ENCODE results near the gene JPH2.
"Not testable (repeated sequence)": the region's sequence is repeated elsewhere in the genome, so short reads cannot be mapped to it uniquely, and the experiment has no call there.

JPH2 gene

DNA sequence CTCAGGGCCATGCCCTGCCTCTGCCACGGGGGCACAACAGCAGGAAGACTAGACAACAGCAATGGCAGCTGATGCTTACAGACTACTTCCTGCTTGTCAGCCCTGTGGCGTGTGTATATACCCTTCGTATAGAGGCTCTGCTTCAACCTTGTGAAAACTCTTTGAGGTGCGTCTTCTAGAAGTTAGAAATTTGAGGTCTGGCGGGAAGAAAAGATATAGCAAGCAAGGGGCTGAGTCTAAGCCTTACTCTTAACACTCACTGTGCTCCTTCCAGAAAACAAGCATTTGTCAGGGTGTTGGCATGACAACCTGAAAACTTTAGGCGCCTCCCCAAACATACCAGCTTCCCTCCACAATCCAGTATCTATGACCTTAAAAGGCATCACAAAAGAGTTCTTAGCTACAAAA, 33.3 kb downstream of the JPH2 start:
- DNase-seq, result no peak

DNA sequence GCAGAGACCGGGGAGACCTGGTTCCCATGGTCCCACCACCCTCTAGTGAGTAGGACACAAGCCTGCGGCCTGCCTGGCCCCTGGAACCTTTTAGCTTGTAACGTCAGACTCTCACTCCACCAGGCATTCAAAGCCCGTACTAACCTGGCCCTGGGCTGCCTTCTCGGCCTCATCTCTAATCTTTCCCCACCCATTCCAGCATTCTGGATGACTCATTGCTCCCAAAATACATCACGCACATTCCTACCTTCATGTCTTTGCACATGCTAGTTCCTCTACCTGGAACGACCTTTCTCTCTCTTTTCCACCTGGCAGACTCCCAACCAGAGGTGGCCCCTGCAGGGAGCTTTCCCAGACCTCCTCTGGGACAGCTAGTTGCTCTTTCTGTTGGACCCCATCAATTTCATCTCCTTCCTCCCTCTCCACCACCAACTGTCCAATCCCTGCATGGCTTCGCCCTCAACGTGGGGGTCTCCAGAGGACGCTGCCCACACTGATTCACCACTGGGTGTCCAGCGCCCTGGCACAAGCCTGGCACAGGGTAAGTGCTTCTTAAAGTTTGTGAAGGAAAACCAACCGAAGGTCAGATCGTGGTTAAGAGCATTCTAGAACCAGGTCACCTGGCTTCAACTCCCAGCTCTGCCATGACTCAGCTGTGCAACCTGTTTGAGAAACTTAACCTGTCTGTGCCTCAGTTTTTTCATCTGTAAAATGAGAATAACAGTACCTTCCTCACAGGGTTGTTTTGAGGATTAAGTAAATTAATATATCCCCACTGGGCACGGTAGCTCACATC, 35.2 kb downstream of the JPH2 start:
- DNase-seq, result no peak

- DNase-seq, result no peak
Observed at GRCh38 chr20:44146272-44146671, 40.7 kb downstream of the JPH2 start.

GRCh38 chr20:44145131-44145775, 41.7 kb downstream of the JPH2 start:
- DNase-seq, result no peak

- no peak for DNase-seq
Observed at GRCh38 chr20:44143936-44144335, 43.1 kb downstream of the JPH2 start.

DNA sequence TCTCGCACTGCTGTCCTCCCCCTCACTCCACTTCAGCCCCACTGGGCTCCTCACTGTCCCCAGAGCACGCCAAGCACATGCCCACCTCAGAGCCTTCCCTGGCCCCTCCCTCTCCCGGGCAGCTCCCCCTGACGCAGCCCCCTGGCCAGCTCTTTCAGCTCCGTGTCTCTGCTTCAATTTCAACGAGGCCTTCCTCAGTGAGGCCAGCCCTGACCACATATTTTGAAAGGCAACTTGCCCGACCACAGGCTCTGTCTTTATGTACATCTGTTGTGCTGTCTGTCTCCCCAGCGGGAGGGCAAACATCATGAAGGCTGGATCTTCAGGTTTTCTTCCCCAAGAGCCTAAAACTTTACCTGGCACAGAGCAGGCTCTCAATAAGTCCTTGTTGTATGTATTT, 44.6 kb downstream of the JPH2 start:
- no peak for DNase-seq

DNA sequence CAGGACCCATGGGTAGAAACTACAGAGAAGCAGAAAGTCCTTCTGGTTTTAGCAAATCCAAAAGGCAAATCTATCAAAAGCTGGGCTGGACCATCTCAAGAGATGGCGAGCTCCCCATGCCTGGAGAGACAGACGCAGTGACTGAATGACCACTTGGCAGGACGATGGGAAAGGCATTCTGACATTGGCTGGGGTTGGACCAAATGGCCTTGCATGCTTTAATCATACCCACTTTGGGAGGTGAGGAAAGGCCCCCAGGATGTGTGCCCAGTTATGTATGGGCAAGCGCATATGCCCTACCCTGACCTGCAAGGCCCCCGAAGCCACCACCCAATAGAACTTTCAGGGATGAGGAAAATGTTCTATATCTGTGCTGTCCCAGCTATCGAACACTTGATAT, 45.1 kb downstream of the JPH2 start:
- DNase-seq, result no peak

DNA sequence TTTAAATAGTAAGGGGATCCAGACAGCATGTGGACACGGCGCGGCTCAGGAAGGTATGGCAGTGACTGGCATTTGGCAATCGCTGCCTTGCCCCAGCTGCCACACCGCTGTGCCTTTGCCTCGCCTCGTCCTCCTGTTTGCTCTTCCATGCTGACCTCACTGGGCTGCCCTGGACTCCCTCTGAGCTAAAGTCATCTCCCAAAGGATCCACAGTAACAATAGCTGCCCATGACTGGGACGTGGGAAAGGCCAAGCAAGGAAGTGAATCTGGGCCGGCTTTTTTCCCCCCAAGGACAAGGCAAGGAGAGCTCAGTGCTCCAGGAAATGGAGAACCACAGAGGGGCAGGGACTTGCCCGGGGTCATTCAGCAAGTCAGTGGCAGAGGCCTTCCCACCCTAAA, 48.1 kb downstream of the JPH2 start:
- no peak for DNase-seq

DNA sequence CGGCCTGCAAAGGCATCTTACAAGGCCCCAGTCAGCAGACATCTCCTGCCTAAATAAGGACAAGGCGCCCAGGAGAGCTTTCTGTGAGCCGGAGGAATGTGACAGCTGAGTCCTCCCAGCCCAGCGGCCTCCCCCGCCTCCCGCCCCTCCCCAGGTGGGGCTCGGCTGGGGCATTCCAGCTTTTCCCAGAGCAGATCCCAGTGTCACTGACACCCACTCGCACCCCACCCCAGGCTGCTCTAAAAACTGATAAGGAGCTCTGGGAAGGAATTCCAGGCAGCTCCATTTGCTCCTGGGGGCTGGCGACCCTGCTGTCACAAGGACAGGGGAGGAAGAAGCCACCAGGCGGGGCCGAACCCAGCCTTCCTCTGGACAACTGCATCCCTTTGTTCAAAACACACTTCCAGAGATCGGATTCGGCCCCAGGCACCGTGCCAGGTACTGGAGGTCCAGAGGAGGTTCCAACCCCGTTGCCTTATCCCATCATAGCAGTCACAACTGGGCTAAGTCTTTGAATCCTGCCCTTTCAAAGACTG, 49.7 kb downstream of the JPH2 start:
- no peak for DNase-seq

GRCh38 chr20:44136579-44137265, 50.3 kb downstream of the JPH2 start:
- no peak for DNase-seq

DNA sequence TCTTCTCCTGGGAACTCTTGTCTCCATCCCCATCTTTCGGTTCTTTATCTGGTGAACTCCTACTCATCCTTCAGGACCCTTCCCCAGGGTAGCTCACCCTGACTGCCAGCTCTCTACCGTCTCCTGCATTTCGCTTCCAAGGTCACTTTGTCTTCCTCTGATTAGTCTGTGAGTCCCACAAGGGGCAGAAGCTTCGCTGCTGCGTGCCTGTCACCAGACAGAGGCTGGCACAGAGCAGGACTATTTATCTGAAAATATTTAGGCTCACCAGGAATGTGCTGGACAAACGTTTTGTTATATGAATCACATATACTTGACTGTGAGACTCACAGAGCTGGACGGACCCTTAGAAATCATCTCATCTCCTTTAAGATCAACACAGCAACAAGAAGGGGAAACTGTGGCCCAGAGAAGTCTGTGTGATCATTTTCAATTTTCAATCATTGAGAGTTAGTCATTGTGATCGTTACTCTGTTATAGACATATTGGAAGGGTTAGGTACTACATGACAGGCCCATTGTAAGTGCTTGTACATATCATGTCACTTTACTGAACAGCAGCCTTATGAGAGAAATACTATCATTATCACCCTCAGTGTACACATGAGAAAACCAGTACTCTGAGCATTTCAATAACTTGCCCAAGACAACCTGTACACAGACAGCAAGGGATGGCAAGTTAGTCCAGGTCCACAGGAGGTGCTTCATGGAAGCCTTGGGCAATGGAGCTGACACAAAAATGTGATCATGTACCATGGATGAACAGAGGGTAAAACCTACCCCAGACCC, 51.4 kb downstream of the JPH2 start:
- DNase-seq, result no peak

DNA sequence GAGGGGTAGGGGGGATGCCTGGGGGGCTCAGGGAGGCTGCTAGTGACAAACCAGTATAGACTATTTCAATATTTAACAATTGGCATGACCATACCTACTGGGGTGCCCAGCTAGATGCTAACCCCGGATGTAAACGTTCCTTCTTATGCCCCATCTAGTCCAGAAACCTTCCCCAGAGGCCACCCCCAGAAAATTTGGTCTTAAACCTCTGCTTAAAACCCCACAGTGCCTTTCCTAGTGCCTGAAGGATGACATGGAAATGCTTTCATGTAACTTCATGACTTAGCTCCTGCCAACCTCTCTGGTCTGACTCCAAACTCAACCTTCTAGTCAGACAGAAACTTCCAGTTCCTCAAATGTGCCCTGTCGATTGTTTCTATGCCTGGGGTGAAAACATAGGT, 52.0 kb downstream of the JPH2 start:
- no peak for DNase-seq

DNA sequence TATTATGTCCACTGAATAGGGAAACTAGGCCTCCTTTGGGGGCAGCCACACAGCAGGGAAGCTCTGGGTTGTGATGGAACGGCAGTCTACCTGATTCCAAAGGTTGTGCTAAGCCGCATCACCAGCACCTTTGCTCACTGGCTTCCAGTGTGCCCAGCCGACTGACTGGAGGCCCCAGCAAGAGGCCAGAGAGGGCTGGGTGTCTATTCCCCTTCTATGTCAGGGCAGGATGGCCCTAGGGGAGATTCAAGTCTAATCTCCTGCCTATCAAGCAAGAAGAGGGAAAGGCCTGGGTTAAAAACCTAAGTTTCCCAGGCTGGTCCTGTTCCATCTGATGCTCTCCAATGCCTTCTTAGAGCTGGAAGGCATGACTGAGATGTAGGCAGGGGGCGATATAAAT, 53.6 kb downstream of the JPH2 start:
- no peak for DNase-seq

DNA sequence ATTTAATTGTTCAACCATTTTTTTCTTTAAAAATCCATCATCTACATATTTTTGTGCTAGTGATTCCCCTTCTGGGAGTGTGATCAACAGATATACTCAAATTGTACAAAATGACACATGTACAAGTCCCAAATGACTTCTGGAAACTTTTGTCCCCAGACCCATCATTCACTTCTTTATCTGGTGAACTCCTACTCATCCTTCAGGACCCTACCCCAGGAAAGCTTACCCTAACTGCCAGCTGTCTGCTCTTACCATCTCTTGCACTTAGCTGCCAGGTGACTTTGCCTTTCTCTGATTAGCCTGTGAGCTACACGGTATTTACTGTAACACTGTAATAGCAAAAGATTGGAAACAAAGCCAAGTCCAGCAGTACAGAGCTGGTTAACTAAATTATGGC, 55.3 kb downstream of the JPH2 start:
- no peak for DNase-seq

DNA sequence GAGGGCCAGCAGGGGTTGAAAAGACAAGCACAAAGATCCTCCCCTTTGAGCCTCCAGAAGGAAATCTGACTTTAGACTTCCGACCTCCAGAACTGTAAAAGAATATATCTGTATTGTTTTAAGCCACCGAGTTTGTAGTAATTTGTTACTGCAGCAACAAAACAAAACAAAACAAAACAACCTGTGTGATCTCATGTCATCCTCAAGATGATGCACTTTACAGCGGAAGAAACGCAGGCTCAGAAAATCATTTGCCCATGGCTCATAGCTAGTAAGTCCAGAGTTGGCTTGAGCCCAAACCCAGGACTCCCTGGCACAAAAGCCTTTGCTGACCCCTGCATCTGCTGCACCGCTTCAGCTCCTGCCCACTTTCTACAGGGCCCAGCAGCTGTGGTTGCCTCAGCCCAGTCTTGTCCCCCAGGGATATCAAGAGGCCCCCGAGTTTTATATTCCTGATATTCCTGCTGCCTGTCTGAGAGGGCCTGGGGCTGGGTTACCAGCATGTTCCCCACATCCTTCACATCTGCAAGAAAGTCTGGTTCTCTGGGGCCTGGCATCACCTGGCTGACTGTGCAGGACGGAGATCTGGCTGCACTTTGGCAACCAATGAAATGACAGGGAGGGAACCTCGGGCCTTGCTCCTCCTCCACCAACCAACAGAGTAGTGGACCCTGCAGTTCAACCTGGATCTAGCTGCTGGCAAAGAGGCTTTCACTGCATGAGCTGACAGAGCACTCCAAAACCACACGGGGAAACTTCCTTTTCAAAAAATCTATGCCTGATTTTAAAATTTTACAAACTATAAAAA, 56.9 kb downstream of the JPH2 start:
- no peak for DNase-seq

DNA sequence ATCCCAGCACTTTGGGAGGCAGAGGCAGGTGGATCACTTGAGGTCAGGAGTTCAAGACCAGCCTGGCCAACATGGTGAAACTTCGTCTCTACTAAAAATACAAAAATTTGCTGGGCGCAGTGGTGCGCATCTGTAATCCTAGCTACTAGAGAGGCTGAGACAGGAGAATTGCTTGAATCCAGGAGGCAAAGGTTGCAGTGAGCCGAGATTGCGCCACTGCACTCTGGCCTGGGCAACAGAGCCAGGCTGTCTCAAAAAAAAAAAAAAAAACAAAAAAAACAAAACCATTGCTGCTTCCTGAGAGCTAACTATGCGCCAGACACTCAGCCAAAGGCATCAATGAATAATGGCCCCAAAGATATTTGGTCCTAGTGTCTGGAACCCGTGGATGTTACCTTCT, 57.7 kb downstream of the JPH2 start:
- DNase-seq, result not testable (repeated sequence)

GRCh38 chr20:44126445-44126844, 60.5 kb downstream of the JPH2 start:
- no peak for DNase-seq

- DNase-seq, result no peak
Observed at GRCh38 chr20:44125332-44126127, 61.5 kb downstream of the JPH2 start.

GRCh38 chr20:44123874-44124535, 63.0 kb downstream of the JPH2 start:
- DNase-seq, result no peak

- DNase-seq, result no peak
Observed at GRCh38 chr20:44123251-44123650, 63.7 kb downstream of the JPH2 start.

Data from NCI-H1048 (cell line).